H9 (cell line): ENCODE measurements around the gene PLEKHA5. TPM values are rescaled to one million over a fixed set of nuclear protein-coding genes. Genes with fewer than 3 reads are reported as not detected.

Source experiments
- DNase-seq: peaks from one replicate; pipeline ENCODE4 v3.0.0-alpha.2; 2017
- H2AFZ ChIP-seq: one replicate; pipeline ENCODE4 v1.6.1; 2013; ENCODE audit warnings: mild to moderate bottlenecking, low read length, control low read depth, moderate library complexity
- H2AK5ac ChIP-seq: 2 replicates; pipeline ENCODE4 v1.6.1; 2013; ENCODE audit warnings: low read length, control low read depth, mixed read lengths; ENCODE audit not compliant: insufficient read length
- H2BK120ac ChIP-seq: one replicate; pipeline ENCODE4 v1.6.1; 2013; ENCODE audit warnings: low read depth, mild to moderate bottlenecking, low read length, control low read depth, inconsistent platforms; ENCODE audit not compliant: poor library complexity, severe bottlenecking
- H2BK12ac ChIP-seq: 2 replicates; pipeline ENCODE4 v1.6.1; 2013; ENCODE audit warnings: low read length, control low read depth, mixed read lengths, low read depth; ENCODE audit not compliant: insufficient read length
- H2BK15ac ChIP-seq: 2 replicates; pipeline ENCODE4 v1.6.1; 2013; ENCODE audit warnings: low read depth, low read length, control low read depth
- H2BK20ac ChIP-seq: one replicate; pipeline ENCODE4 v1.6.1; 2013; ENCODE audit warnings: low read depth, mild to moderate bottlenecking, low read length, control low read depth, inconsistent platforms; ENCODE audit not compliant: poor library complexity, severe bottlenecking
- H2BK5ac ChIP-seq: 2 replicates; pipeline ENCODE4 v1.6.1; 2013; ENCODE audit warnings: low read length, control low read depth, mixed read lengths; ENCODE audit not compliant: insufficient read length
- H3K14ac ChIP-seq: 2 replicates; pipeline ENCODE4 v1.6.1; 2013; ENCODE audit warnings: low read length, control low read depth; ENCODE audit not compliant: insufficient read depth
- H3K18ac ChIP-seq: 2 replicates; pipeline ENCODE4 v1.6.1; 2013; ENCODE audit warnings: low read depth, mild to moderate bottlenecking, mixed read lengths, low read length, control low read depth; ENCODE audit not compliant: insufficient read length
- H3K23ac ChIP-seq: 2 replicates; pipeline ENCODE4 v1.6.1; 2013; ENCODE audit warnings: low read length, control low read depth, mixed read lengths, low read depth; ENCODE audit not compliant: insufficient read length
- H3K23me2 ChIP-seq: 2 replicates; pipeline ENCODE4 v1.6.1; 2013; ENCODE audit warnings: low read depth, mild to moderate bottlenecking, mixed read lengths, low read length, control low read depth; ENCODE audit not compliant: insufficient read length, poor library complexity, severe bottlenecking
- H3K27ac ChIP-seq: 2 replicates; pipeline ENCODE4 v1.5.1; 2013; ENCODE audit warnings: low read length, control low read depth, mixed read lengths, low read depth; ENCODE audit not compliant: insufficient read length
- H3K27me3 ChIP-seq: 2 replicates; pipeline ENCODE4 v1.6.1; 2013; ENCODE audit warnings: low read length, control low read depth, inconsistent platforms; ENCODE audit not compliant: insufficient read depth
- H3K4ac ChIP-seq: 2 replicates; pipeline ENCODE4 v1.6.1; 2013; ENCODE audit warnings: low read depth, mild to moderate bottlenecking, control low read depth, inconsistent platforms, low read length, moderate library complexity
- H3K4me1 ChIP-seq: 2 replicates; pipeline ENCODE4 v1.6.1; 2013; ENCODE audit warnings: low read length, control low read depth, inconsistent platforms; ENCODE audit not compliant: insufficient read depth
- H3K4me2 ChIP-seq: 2 replicates; pipeline ENCODE4 v1.6.1; 2013; ENCODE audit warnings: low read length, control low read depth, mixed read lengths; ENCODE audit not compliant: insufficient read length, insufficient read depth
- H3K56ac ChIP-seq: 2 replicates; pipeline ENCODE4 v1.6.1; 2013; ENCODE audit warnings: low read depth, mild to moderate bottlenecking, mixed read lengths, low read length, control low read depth; ENCODE audit not compliant: insufficient read length
- H3K79me1 ChIP-seq: 2 replicates; pipeline ENCODE4 v1.6.1; 2013; ENCODE audit warnings: low read depth, mild to moderate bottlenecking, moderate library complexity, low read length, control low read depth, inconsistent platforms; ENCODE audit not compliant: insufficient read depth, poor library complexity, severe bottlenecking
- H3K79me2 ChIP-seq: 2 replicates; pipeline ENCODE4 v1.6.1; 2013; ENCODE audit warnings: low read length, control low read depth, inconsistent platforms; ENCODE audit not compliant: insufficient read depth
- H3K9ac ChIP-seq: 2 replicates; pipeline ENCODE4 v1.6.1; 2013; ENCODE audit warnings: low read length, control low read depth, mixed read lengths; ENCODE audit not compliant: insufficient read length; ENCODE audit errors: extremely low read depth
- H3K9me3 ChIP-seq: one replicate; pipeline ENCODE4 v1.6.1; 2013; ENCODE audit warnings: low read depth, low read length, inconsistent platforms; ENCODE audit not compliant: control insufficient read depth
- H3T11ph ChIP-seq: one replicate; pipeline ENCODE4 v1.6.1; 2013; ENCODE audit warnings: mild to moderate bottlenecking, low read length, control low read depth, inconsistent platforms
- H4K20me1 ChIP-seq: one replicate; pipeline ENCODE4 v1.6.1; 2013; ENCODE audit not compliant: control insufficient read depth, insufficient read length, insufficient read depth
- H4K5ac ChIP-seq: 2 replicates; pipeline ENCODE4 v1.6.1; 2013; ENCODE audit warnings: low read depth, mild to moderate bottlenecking, mixed read lengths, low read length, control low read depth; ENCODE audit not compliant: insufficient read length
- H4K8ac ChIP-seq: replicated peaks from 2 replicates; pipeline ENCODE4 v1.6.1; 2013; ENCODE audit warnings: low read length, control low read depth, mixed read lengths, low read depth; ENCODE audit not compliant: insufficient read length
- H4K91ac ChIP-seq: 2 replicates; pipeline ENCODE4 v1.6.1; 2013; ENCODE audit warnings: low read depth, mild to moderate bottlenecking, moderate library complexity, mixed read lengths, low read length, control low read depth; ENCODE audit not compliant: insufficient read length
- H3K27ac Mint-ChIP-seq, 3 experiments: 2 replicates in 2 of 3; 3 replicates in 1 of 3; pipeline ENCODE4 v1.8.0; 2020 to 2021; ENCODE audit warnings: mixed read lengths in 3 of 3, mild to moderate bottlenecking in 1 of 3, moderate library complexity in 1 of 3
- H3K27me3 Mint-ChIP-seq: 2 replicates; pipeline ENCODE4 v1.8.0; 2021; ENCODE audit warnings: low read depth, mild to moderate bottlenecking, moderate library complexity, mixed read lengths
- H3K36me3 Mint-ChIP-seq, 3 experiments: 2 replicates in 2 of 3; 3 replicates in 1 of 3; pipeline ENCODE4 v1.8.0; 2020 to 2021; ENCODE audit warnings: low read depth in 3 of 3, mixed read lengths in 3 of 3; ENCODE audit not compliant: insufficient read depth in 1 of 3
- H3K4me1 Mint-ChIP-seq, 2 experiments: 2 replicates each; pipeline ENCODE4 v1.8.0; 2020; ENCODE audit warnings: mixed read lengths in 2 of 2
- H3K4me3 Mint-ChIP-seq, 2 experiments: 2 replicates in 1 of 2; 3 replicates in 1 of 2; pipeline ENCODE4 v1.8.0; 2020 to 2021; ENCODE audit warnings: mild to moderate bottlenecking in 2 of 2, mixed read lengths in 2 of 2, moderate library complexity in 1 of 2
- H3K9me3 Mint-ChIP-seq, 2 experiments: 2 replicates in 1 of 2; 3 replicates in 1 of 2; pipeline ENCODE4 v1.8.0; 2020; ENCODE audit warnings: mild to moderate bottlenecking in 2 of 2, mixed read lengths in 2 of 2, moderate library complexity in 1 of 2
- total RNA-seq: library from RNA; stranded (reverse); gene quantifications from 2 replicates; pipeline ENCODE4 v1.2.1, GENCODE V29; 2021
- TF ChIP-seq, protein P1 (sequence below): fragments of 200-600 bp; sonication (generic); conservative IDR thresholded peaks from 3 replicates; pipeline ENCODE4 v1.8.0; 2021; ENCODE audit warnings: antibody characterized with exemption, mild to moderate bottlenecking

The PLEKHA5 gene
- total RNA-seq, 1 experiment from 2014 or later, result 86.7 TPM

GRCh38 chr12:19127270-19127669 lies 2.3 kb upstream of the PLEKHA5 start:
- Histone ChIP-seq H3K27ac (no peak overlapping the region), H3K23me2 (peaks cover 6% of the 10 kb centered on the region), H2AFZ (no peak overlapping the region), H4K20me1 (no peaks in the 10 kb centered on the region), H3K9ac (no peak overlapping the region), H3K27me3 (no peaks in the 10 kb centered on the region), H2BK20ac (no peak overlapping the region), H3K4ac (no peak overlapping the region), H3T11ph (no peak overlapping the region), H2BK5ac (no peak overlapping the region), H3K56ac (no peak overlapping the region), H3K79me2 (peaks cover 9% of the 10 kb centered on the region; the same call in 1 of the 2 replicates), H4K91ac (no peak overlapping the region), H4K8ac (no peak overlapping the region), H3K4me2 (no peak overlapping the region), H3K14ac (no peak overlapping the region), H2BK15ac (no peak overlapping the region), H2AK5ac (no peak overlapping the region), H3K9me3 (peaks cover 10% of the 10 kb centered on the region), H2BK120ac (no peak overlapping the region), H4K5ac (no peak overlapping the region), H2BK12ac (no peak overlapping the region), H3K79me1 (no peaks in the 10 kb centered on the region), H3K4me1 (no peaks in the 10 kb centered on the region), H3K23ac (no peak overlapping the region), H3K18ac (no peak overlapping the region)
- H3K9me3 Mint-ChIP-seq, result peaks cover 21 to 23% of the 10 kb centered on the region in 2 experiments
- peaks cover 2% of the 10 kb centered on the region for H3K27me3 Mint-ChIP-seq
- peaks cover 18 to 28% of the 10 kb centered on the region in 2 experiments for H3K4me1 Mint-ChIP-seq
- no peak overlapping the region for H3K27ac Mint-ChIP-seq
- TF ChIP-seq, protein P1, sequence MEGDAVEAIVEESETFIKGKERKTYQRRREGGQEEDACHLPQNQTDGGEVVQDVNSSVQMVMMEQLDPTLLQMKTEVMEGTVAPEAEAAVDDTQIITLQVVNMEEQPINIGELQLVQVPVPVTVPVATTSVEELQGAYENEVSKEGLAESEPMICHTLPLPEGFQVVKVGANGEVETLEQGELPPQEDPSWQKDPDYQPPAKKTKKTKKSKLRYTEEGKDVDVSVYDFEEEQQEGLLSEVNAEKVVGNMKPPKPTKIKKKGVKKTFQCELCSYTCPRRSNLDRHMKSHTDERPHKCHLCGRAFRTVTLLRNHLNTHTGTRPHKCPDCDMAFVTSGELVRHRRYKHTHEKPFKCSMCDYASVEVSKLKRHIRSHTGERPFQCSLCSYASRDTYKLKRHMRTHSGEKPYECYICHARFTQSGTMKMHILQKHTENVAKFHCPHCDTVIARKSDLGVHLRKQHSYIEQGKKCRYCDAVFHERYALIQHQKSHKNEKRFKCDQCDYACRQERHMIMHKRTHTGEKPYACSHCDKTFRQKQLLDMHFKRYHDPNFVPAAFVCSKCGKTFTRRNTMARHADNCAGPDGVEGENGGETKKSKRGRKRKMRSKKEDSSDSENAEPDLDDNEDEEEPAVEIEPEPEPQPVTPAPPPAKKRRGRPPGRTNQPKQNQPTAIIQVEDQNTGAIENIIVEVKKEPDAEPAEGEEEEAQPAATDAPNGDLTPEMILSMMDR, result no peak
- H3K36me3 Mint-ChIP-seq, result peaks cover 22 to 38% (median 29%) of the 10 kb centered on the region in 3 experiments
- DNase-seq, result no peak
- H3K4me3 Mint-ChIP-seq, result no peak overlapping the region
